CD4-positive, alpha-beta T cell treated with Interleukin-15 for 1 hour (primary cell): Measurements from ENCODE around the gene MSH4.
"Not testable (repeated sequence)": the region's sequence is repeated elsewhere in the genome, so short reads cannot be mapped to it uniquely, and the experiment has no call there.

Source experiments
- DNase-seq: peaks from one replicate; pipeline ENCODE4 v3.0.0-alpha.2; 2020

Gene MSH4

GRCh38 chr1:75796376-75797272 lies at the start of gene MSH4:
Gene MSH4, plus strand, starts transcription at chr1:75796882. Its CDS starts 104 bp downstream, at chr1:75796986.
- no peak for DNase-seq

DNA sequence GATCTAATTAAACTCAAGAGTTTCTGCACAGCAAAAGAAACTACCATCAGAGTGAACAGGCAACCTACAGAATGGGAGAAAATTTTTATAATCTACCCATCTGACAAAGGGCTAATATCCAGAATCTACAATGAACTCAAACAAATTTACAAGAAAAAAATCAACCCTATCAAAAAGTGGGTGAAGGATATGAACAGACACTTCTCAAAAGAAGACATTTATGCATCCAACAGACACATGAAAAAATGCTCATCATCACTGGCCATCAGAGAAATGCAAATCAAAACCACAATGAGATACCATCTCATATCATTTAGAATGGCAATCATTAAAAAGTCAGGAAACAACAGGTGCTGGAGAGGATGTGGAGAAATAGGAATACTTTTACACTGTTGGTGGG lies 39.5 kb upstream of the MSH4 start:
- DNase-seq = not testable (repeated sequence)

DNA sequence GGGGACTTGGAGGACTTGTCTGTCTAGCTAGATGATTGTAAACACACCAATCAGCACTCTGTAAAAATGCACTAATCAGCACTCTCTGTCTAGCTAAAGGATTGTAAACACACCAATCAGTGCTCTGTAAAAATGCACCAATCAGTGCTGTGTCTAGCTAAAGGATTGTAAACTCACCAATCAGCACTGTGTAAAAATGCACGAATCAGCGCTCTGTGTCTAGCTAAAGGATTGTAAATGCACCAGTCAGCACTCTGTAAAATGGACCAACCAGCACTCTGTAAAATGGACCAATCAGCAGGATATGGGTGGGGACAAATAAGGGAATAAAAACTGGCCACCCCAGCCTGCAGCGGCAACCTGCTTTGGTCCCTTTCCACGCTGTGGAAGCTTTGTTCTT lies 38.1 kb upstream of the MSH4 start:
- DNase-seq = not testable (repeated sequence)

GRCh38 chr1:75764057-75764655 lies 32.5 kb upstream of the MSH4 start:
- DNase-seq = no peak

- DNase-seq = no peak
Measured at GRCh38 chr1:75765697-75766355, 30.9 kb upstream of the MSH4 start.

GRCh38 chr1:75768016-75768415 lies 28.7 kb upstream of the MSH4 start:
- no peak for DNase-seq

GRCh38 chr1:75770761-75771160 lies 25.9 kb upstream of the MSH4 start:
- DNase-seq = no peak

DNA sequence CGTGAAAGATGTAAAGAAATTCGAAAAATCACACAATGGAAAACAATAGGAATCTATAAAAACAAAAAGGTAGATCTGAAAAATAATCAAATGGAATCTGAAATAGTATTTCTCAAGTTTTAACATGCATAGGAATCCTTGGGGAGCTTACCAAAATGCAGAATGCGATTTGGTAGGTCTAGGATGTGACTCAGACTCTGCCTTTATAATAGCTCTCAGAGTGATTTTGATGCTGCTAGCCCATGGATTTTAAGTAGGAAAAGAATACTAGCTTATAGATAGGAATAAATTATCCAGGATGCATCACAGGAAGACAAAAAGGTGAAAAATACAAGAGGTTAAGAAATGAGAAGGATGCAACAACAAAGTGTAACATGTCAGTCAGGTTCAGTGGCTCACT lies 24.7 kb upstream of the MSH4 start:
- no peak for DNase-seq

GRCh38 chr1:75777812-75778211 lies 18.9 kb upstream of the MSH4 start:
- DNase-seq = not testable (repeated sequence)

DNA sequence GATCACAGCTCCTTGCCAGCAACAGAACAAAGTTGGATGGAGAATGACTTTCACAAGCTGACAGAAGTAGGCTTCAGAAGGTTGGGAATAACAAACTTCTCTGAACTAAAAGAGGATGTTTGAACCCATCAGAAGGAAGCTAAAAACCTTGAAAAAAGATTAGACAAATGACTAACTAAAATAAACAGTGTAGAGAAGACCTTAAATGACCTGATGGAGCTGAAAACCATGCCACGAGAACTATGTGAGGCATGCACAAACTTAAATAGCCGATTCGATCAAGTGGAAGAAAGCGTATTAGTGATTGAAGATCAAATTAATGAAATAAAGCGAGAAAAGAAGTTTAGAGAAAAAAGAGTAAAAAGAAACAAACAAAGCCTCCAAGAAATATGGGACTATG lies 18.0 kb upstream of the MSH4 start:
- not testable (repeated sequence) for DNase-seq

- DNase-seq = not testable (repeated sequence)
Measured at GRCh38 chr1:75780183-75780582, 16.5 kb upstream of the MSH4 start.

DNA sequence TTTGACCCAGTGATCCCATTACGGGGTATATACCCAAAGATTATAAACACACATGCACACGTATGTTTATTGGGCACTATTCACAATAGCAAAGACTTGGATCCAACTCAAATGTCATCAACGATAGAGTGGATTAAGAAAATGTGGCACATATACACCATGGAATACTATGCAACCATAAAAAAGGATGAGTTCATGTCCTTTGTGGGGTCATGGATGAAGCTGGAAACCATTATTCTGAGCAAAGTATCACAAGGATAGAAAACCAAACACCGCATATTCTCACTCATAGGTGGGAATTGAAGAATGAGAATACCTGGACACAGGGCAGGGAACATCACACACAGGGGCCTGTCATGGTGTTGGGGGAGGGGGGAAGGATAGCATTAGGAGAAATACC lies 12.8 kb upstream of the MSH4 start:
- not testable (repeated sequence) for DNase-seq

DNA sequence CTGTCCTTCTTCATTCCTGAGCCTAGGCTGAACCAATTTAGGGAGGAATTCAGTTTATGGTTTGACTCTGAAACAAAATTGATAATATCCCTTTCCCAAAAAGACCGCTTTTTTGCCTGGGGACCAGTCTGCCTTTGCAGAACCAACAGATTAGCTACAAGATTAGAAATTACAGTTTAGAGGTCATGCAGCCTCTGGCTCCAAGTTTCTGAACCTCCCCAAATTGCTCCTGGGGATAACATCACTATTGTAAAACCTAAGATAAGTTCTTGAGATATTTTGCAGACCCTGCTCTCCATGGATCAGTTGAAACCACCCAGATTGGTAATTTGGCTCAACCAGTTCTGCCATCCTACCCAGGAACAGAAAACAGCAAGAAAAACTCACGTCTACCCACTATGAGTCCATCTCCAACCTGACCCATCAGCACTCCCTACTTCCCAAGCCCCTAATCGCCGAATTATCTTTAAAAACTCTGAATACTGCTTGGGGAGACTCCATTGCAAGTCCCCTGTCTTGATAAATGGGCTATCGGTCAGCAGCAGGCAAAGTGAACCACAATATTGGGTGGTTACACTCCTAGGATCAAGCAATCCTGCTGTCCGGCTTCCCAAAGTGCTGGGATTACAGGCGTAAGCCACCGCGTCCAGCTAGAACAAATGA lies 11.2 kb upstream of the MSH4 start:
- DNase-seq = no peak

GRCh38 chr1:75785983-75786853 lies 10.5 kb upstream of the MSH4 start, which contains the start of gene RABGGTB:
Gene RABGGTB, plus strand, starts transcription at chr1:75786256. Its CDS starts 16 bp downstream, at chr1:75786272.
- DNase-seq = peak; percentile 94

DNA sequence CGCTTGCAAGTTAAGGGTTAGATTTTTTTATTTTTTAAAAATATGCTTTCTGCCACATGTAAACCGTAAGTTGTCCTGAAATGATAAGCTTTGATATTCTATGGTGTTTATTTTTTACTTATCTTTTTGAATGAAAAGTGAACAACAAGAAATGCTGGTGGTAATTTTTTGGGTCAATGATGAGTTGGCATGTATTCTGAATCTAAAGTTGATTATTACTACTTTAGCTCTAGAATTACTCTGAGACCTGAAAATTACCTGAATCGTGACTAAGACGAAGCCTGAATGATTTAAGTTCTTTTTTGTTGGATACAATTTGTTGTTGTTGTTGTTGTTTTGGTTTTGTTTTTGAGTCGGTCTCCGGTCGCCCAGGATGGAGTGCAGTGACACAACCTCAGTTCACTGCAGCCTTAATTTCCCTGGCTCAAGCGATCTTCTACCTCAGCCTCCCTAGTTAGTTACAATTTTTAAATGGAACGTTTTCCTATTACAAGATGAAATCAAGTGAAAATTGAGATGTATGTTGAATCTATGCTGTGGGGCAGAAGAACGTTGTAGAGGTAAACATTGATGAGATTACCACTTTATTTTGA lies 9.7 kb upstream of the MSH4 start:
- no peak for DNase-seq

- no peak for DNase-seq
Measured at GRCh38 chr1:75787524-75787923, 9.2 kb upstream of the MSH4 start.

GRCh38 chr1:75789988-75790387 lies 6.7 kb upstream of the MSH4 start:
- DNase-seq = no peak

- DNase-seq = no peak
Measured at GRCh38 chr1:75791022-75791421, 5.7 kb upstream of the MSH4 start.

DNA sequence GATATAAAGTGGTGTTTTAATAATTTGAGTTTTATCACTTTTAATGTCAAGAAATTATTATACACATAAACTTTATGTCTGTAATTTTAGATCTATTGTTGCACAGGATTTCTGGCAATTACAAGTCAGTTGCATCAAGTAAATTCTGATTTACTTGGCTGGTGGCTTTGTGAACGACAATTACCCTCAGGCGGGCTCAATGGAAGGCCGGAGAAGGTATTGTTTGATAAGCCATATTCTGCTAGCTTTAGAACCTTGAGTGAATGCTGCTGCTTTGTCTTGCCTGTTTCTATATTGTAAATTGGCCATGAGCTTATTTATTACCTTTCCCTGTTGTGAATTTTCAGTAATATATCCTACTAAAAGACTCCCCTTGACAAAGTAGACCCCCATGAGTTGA lies 4.6 kb upstream of the MSH4 start:
- DNase-seq = no peak

GRCh38 chr1:75794382-75794781 lies 2.3 kb upstream of the MSH4 start:
- no peak for DNase-seq

GRCh38 chr1:75795703-75796193 lies 934 bp upstream of the MSH4 start:
- no peak for DNase-seq

GRCh38 chr1:75797273-75797588 lies 549 bp downstream of the MSH4 start:
- no peak for DNase-seq
